Ovary (tissue), 3 donors: Measurements from ENCODE around the gene SVEP1.

ENCODE experiments used
- EP300 ChIP-seq: sonication (generic); formaldehyde crosslinking; IDR thresholded peaks from one replicate; pipeline ENCODE4 v1.6.1; 2017; ENCODE audit warnings: antibody characterized with exemption
- POLR2A ChIP-seq: fragments of 450-650 bp; IDR thresholded peaks from one replicate; pipeline ENCODE4 v1.6.1; 2017; ENCODE audit warnings: antibody characterized with exemption, mild to moderate bottlenecking, moderate library complexity
- TF ChIP-seq, protein P1 (sequence below), 3 donors: fragments of 450-650 bp in 2 of 3; fragments of 200-600 bp in 1 of 3; IDR thresholded peaks; one replicate each; pipeline versions ENCODE4 v1.5.1 to v1.8.0; 2016 to 2022; ENCODE audit warnings: antibody characterized with exemption in 3 of 3, mild to moderate bottlenecking in 1 of 3
- donor health status: DM: no; HTN: no; CAD: no.

DNA sequence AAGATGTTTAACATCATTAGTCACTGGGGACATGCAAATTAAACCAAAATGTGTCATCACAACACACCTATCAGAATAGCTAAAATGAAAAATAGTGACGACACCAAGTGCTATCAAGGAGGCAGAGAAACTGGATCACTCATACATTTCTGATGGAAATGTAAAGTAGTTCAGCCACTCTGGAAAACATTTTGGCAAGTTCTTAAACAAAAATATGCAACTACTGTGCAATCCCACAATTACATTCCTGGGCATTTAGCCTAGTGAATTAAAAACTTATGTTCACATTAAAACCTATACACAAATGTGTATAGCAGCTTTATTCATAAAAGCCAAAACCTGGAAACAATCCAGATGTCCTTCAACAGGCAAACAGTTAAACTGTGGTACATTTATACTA lies 53.1 kb downstream of the SVEP1 start:
- TF ChIP-seq POLR2A = no peak
- TF ChIP-seq, protein P1, sequence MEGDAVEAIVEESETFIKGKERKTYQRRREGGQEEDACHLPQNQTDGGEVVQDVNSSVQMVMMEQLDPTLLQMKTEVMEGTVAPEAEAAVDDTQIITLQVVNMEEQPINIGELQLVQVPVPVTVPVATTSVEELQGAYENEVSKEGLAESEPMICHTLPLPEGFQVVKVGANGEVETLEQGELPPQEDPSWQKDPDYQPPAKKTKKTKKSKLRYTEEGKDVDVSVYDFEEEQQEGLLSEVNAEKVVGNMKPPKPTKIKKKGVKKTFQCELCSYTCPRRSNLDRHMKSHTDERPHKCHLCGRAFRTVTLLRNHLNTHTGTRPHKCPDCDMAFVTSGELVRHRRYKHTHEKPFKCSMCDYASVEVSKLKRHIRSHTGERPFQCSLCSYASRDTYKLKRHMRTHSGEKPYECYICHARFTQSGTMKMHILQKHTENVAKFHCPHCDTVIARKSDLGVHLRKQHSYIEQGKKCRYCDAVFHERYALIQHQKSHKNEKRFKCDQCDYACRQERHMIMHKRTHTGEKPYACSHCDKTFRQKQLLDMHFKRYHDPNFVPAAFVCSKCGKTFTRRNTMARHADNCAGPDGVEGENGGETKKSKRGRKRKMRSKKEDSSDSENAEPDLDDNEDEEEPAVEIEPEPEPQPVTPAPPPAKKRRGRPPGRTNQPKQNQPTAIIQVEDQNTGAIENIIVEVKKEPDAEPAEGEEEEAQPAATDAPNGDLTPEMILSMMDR (IDR thresholded peaks at IDR 0.05) = no peak
- no peak for TF ChIP-seq EP300
